Activated CD4-positive, alpha-beta T cell treated with anti-CD3 and anti-CD28 coated beads for 48 hours (primary cell): Measurements from ENCODE around the gene FEM1B.
"Not testable (repeated sequence)": the region's sequence is repeated elsewhere in the genome, so short reads cannot be mapped to it uniquely, and the experiment has no call there.

ENCODE experiments used
- DNase-seq: peaks from one replicate; pipeline ENCODE4 v3.0.0-alpha.2; 2020

The FEM1B gene

GRCh38 chr15:68277603-68278344 lies at the start of gene FEM1B:
Gene FEM1B, plus strand, starts transcription at chr15:68277745. Its CDS starts 673 bp downstream, at chr15:68278418.
- peak; percentile 91 for DNase-seq

- no peak for DNase-seq
These were observed 49.2 kb upstream of the FEM1B start for GRCh38 chr15:68228143-68228970.

- DNase-seq = no peak
These were observed 48.6 kb upstream of the FEM1B start for GRCh38 chr15:68228971-68229385.

- DNase-seq = peak; percentile 86
These were observed 48.0 kb upstream of the FEM1B start, which contains the start of gene CLN6 for GRCh38 chr15:68229386-68230156. Gene CLN6, minus strand, starts transcription at chr15:68229728. Its CDS starts 144 bp downstream, at chr15:68229584.

GRCh38 chr15:68230157-68231100 lies 47.1 kb upstream of the FEM1B start:
- peak; percentile 26 for DNase-seq

- no peak for DNase-seq
These were observed 46.3 kb upstream of the FEM1B start for GRCh38 chr15:68231102-68231818.

- no peak for DNase-seq
These were observed 45.1 kb upstream of the FEM1B start for GRCh38 chr15:68232449-68232848.

GRCh38 chr15:68232937-68233336 lies 44.6 kb upstream of the FEM1B start:
- DNase-seq = no peak

GRCh38 chr15:68234060-68234459 lies 43.5 kb upstream of the FEM1B start:
- DNase-seq = no peak

GRCh38 chr15:68234520-68234919 lies 43.0 kb upstream of the FEM1B start:
- not testable (repeated sequence) for DNase-seq

- no peak for DNase-seq
These were observed 42.5 kb upstream of the FEM1B start for GRCh38 chr15:68235022-68235421.

GRCh38 chr15:68239025-68239424 lies 38.5 kb upstream of the FEM1B start:
- DNase-seq = no peak

GRCh38 chr15:68241088-68241935 lies 36.2 kb upstream of the FEM1B start:
- DNase-seq = no peak

GRCh38 chr15:68244235-68244634 lies 33.3 kb upstream of the FEM1B start:
- DNase-seq = no peak

- no peak for DNase-seq
These were observed 28.4 kb upstream of the FEM1B start for GRCh38 chr15:68249058-68249713.

GRCh38 chr15:68252925-68253534 lies 24.5 kb upstream of the FEM1B start:
- peak; percentile 43 for DNase-seq

- DNase-seq = peak; percentile 77
These were observed 20.7 kb upstream of the FEM1B start for GRCh38 chr15:68256675-68257450.

- DNase-seq = peak; percentile 45
These were observed 18.9 kb upstream of the FEM1B start for GRCh38 chr15:68258692-68259091.
